CD4-positive, alpha-beta T cell (primary cell): Measurements from ENCODE around the gene GRID1. TPM values are rescaled to one million over a fixed set of nuclear protein-coding genes. Genes with fewer than 3 reads are reported as not detected.

Experiments
- ATAC-seq: fragments of 200-7000 bp; cut with Tn5 transposase; one replicate; pipeline ENCODE4 v1.10.0; 2022; ENCODE audit warnings: mild to moderate bottlenecking; ENCODE audit not compliant: poor library complexity
- CTCF ChIA-PET: fragments of 350-600 bp; sonication (Branson Sonifier 250); formaldehyde crosslinking; loops from one replicate; lab custom pipeline; 2021; ENCODE audit warnings: antibody characterized with exemption, inconsistent platforms; lab: Charles Lee
- POLR2A ChIA-PET: fragments of 350-600 bp; sonication (Branson Sonifier 250); formaldehyde crosslinking; loops from one replicate; lab custom pipeline; 2021; ENCODE audit warnings: antibody characterized with exemption, inconsistent platforms; lab: Charles Lee
- DNase-seq, 14 experiments: peaks; one replicate each; pipeline ENCODE4 v3.0.0-alpha.2; 2013 to 2020; ENCODE audit warnings: mixed read lengths in 2 of 14
- H3K27ac ChIP-seq, 2 donors: one replicate each; pipeline versions ENCODE4 v1.5.1 to v1.7.0; 2013; ENCODE audit warnings: low read length in 2 of 2, low read depth in 1 of 2, mild to moderate bottlenecking in 1 of 2
- H3K27me3 ChIP-seq, 2 experiments: 1 replicate in 1 of 2; 2 replicates in 1 of 2; pipeline versions ENCODE4 v1.6.1 to v1.7.0; 2013; ENCODE audit warnings: low read length in 2 of 2, control low read depth in 1 of 2, mild to moderate bottlenecking in 1 of 2, moderate library complexity in 1 of 2; ENCODE audit not compliant: insufficient read depth in 2 of 2, control insufficient read depth in 1 of 2
- H3K36me3 ChIP-seq: one replicate; pipeline ENCODE4 v1.6.1; 2013; ENCODE audit warnings: low read length, control low read depth; ENCODE audit not compliant: insufficient read depth
- H3K4me1 ChIP-seq: one replicate; pipeline ENCODE4 v1.6.1; 2013; ENCODE audit warnings: low read length, control low read depth; ENCODE audit not compliant: insufficient read depth
- H3K4me3 ChIP-seq: one replicate; pipeline ENCODE4 v1.5.1; 2013; ENCODE audit warnings: mild to moderate bottlenecking, low read length, moderate library complexity
- H3K9me3 ChIP-seq, 2 experiments: 1 replicate in 1 of 2; 2 replicates in 1 of 2; pipeline versions ENCODE4 v1.6.1 to v1.7.0; 2013; ENCODE audit warnings: low read length in 2 of 2, mild to moderate bottlenecking in 2 of 2, control low read depth in 1 of 2, moderate library complexity in 1 of 2; ENCODE audit not compliant: control insufficient read depth in 1 of 2, insufficient read depth in 1 of 2
- H3K27ac Mint-ChIP-seq: one replicate; pipeline ENCODE4 v1.8.0; 2020; ENCODE audit warnings: mixed read lengths
- H3K27me3 Mint-ChIP-seq: one replicate; pipeline ENCODE4 v1.8.0; 2021; ENCODE audit warnings: mixed read lengths
- H3K36me3 Mint-ChIP-seq: one replicate; pipeline ENCODE4 v1.8.0; 2021; ENCODE audit warnings: low read depth, mixed read lengths
- H3K4me1 Mint-ChIP-seq: one replicate; pipeline ENCODE4 v1.8.0; 2021; ENCODE audit warnings: low read depth, mixed read lengths
- H3K4me3 Mint-ChIP-seq: one replicate; pipeline ENCODE4 v1.8.0; 2020; ENCODE audit warnings: mild to moderate bottlenecking, mixed read lengths
- H3K9me3 Mint-ChIP-seq: one replicate; pipeline ENCODE4 v1.8.0; 2020; ENCODE audit warnings: mixed read lengths
- intact Hi-C, 2 experiments: fragments of 100-400 bp; cut with DNase I in 1 of 2; cut with micrococcal nuclease in 1 of 2; formaldehyde crosslinking; loops; one replicate each; pipeline versions ENCODE4 v1.15.1 to v1.9.0; 2023 to 2025; cut with DNase I, micrococcal nuclease
- total RNA-seq, 174 experiments: library from RNA in 2 of 174; stranded (reverse) in 2 of 174; gene quantifications; one replicate each; pipeline ENCODE4 v1.2.3 and lab custom pipeline; 2021 to 2026
- TF ChIP-seq, protein P1 (sequence below): fragments of 200-600 bp; IDR thresholded peaks from one replicate; pipeline ENCODE4 v1.8.0; 2022; ENCODE audit warnings: antibody characterized with exemption, mild to moderate bottlenecking

Gene GRID1
- total RNA-seq, 2 experiments from 2014 or later, result not detected

DNA sequence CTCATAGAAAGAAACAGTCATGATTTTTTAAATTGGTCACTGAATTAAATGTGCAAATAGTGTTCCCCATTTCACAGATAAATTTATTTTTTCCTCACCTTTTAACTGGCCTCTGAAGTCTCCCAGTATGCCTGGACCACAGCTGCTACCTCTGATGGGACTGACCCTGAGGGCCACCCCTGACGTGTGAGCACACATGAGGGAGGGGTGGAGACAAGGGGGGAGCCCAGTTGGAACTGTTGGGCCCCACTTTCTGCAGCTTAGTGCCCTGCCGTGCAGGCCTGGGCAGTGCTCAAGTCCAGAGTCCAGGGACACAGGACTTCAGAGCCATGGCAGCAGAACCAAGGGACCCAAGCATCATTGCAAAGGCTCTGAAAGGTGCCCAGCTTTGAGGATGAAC, 243.9 kb downstream of the GRID1 start:
- POLR2A ChIA-PET, result interaction anchor here (0.7 kb wide), 1 partner anchor 9 kb away, joined by 3 read pairs; no protein-coding TSS in a partner anchor
- TF ChIP-seq, protein P1, sequence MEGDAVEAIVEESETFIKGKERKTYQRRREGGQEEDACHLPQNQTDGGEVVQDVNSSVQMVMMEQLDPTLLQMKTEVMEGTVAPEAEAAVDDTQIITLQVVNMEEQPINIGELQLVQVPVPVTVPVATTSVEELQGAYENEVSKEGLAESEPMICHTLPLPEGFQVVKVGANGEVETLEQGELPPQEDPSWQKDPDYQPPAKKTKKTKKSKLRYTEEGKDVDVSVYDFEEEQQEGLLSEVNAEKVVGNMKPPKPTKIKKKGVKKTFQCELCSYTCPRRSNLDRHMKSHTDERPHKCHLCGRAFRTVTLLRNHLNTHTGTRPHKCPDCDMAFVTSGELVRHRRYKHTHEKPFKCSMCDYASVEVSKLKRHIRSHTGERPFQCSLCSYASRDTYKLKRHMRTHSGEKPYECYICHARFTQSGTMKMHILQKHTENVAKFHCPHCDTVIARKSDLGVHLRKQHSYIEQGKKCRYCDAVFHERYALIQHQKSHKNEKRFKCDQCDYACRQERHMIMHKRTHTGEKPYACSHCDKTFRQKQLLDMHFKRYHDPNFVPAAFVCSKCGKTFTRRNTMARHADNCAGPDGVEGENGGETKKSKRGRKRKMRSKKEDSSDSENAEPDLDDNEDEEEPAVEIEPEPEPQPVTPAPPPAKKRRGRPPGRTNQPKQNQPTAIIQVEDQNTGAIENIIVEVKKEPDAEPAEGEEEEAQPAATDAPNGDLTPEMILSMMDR, result no peak
- no peaks in the 10 kb centered on the region for H3K4me1 ChIP-seq
- ATAC-seq, result no peak
- H3K36me3 ChIP-seq, result no peaks in the 10 kb centered on the region
- no peak for DNase-seq
- no peak overlapping the region for H3K4me3 ChIP-seq
- intact Hi-C loops, result no loop called here
- no peaks in the 10 kb centered on the region for H3K9me3 Mint-ChIP-seq
- no peak overlapping the region for H3K27ac ChIP-seq
- no peaks in the 10 kb centered on the region for H3K9me3 ChIP-seq
- H3K4me3 Mint-ChIP-seq, result no peak overlapping the region
- CTCF ChIA-PET, result no interaction called here
- H3K27me3 ChIP-seq, result no peaks in the 10 kb centered on the region
- H3K36me3 Mint-ChIP-seq, result no peaks in the 10 kb centered on the region
- H3K27me3 Mint-ChIP-seq, result peaks cover 3% of the 10 kb centered on the region
- H3K27ac Mint-ChIP-seq, result no peak overlapping the region
- H3K4me1 Mint-ChIP-seq, result no peaks in the 10 kb centered on the region

DNA sequence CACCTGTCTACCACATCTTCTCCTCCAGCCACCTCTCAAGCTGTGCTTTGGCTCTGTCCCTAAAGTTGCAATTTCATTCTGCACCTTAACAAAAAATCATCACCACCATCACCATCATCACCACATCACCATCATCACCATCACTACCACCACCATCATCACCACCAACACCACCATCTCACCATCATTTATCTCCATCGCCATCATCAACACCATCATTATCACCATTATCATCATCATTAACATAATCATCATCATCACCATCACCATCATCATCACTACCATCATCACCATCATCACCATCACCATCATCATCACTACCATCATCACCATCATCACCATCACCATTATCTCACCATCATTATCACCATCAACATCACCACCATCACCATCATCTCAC, 245.4 kb downstream of the GRID1 start:
- no peaks in the 10 kb centered on the region for H3K36me3 ChIP-seq
- no peaks in the 10 kb centered on the region for H3K4me1 Mint-ChIP-seq

DNA sequence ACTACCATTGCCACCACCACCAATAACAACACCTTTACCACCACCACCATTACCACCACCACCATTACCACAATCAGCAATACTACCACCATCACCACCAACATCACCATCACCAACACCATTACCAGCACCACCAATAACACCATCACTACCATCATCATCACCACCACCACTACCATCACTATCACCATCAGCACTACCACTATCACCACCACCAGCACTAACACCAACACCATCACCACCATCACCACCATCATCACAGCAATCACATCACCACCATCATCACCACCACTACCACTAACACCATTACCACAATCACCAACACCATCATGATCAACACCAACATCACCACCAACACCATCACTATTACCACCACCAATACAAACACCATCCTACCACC, 249.5 kb downstream of the GRID1 start:
- no peaks in the 10 kb centered on the region for H3K4me1 ChIP-seq
- no peaks in the 10 kb centered on the region for H3K36me3 ChIP-seq
- TF ChIP-seq, protein P1, result no peak
- Mint-ChIP-seq H3K36me3 (no peaks in the 10 kb centered on the region), H3K4me3 (no peak overlapping the region), H3K27ac (no peak overlapping the region), H3K27me3 (no peaks in the 10 kb centered on the region), H3K4me1 (no peaks in the 10 kb centered on the region), H3K9me3 (no peaks in the 10 kb centered on the region)
- no peak overlapping the region for H3K27ac ChIP-seq
- no peak for DNase-seq
- CTCF ChIA-PET, result no interaction called here
- intact Hi-C loops, result no loop called here
- peaks cover 0 to 6% of the 10 kb centered on the region in 2 experiments for H3K9me3 ChIP-seq
- H3K4me3 ChIP-seq, result no peak overlapping the region
- no peak for ATAC-seq
- POLR2A ChIA-PET, result no interaction called here
- H3K27me3 ChIP-seq, result no peaks in the 10 kb centered on the region

More for the DNA sequence above, 245.4 kb downstream of the GRID1 start:
- Histone ChIP-seq H3K9me3 (peaks cover 0 to 6% of the 10 kb centered on the region in 2 experiments), H3K27ac (no peak overlapping the region), H3K4me3 (no peak overlapping the region), H3K27me3 (no peaks in the 10 kb centered on the region), H3K4me1 (no peaks in the 10 kb centered on the region)
- Mint-ChIP-seq H3K36me3 (no peaks in the 10 kb centered on the region), H3K4me3 (no peak overlapping the region), H3K9me3 (no peaks in the 10 kb centered on the region), H3K27me3 (no peaks in the 10 kb centered on the region), H3K27ac (no peak overlapping the region)
- TF ChIP-seq, protein P1, result no peak
- ChIA-PET POLR2A (no interaction called here), CTCF (no interaction called here)
- DNase-seq, result no peak
- intact Hi-C loops, result no loop called here
- ATAC-seq, result no peak
